ENCODE data around the gene PARVB. TPM values are rescaled to one million over a fixed set of nuclear protein-coding genes. Genes with fewer than 3 reads are reported as not detected.

Gene PARVB
- total RNA-seq, 1 donor from 2014 or later = 94.6 TPM

GRCh38 chr22:43980996-43981395 lies 43.1 kb upstream of the PARVB start:
- Histone ChIP-seq H3K27me3 (ENCODE audit: control insufficient read depth, insufficient read depth, low read length) (no peaks in the 10 kb centered on the region), H3K4me3 (ENCODE audit: low read depth, low read length) (no peak overlapping the region), H3K36me3 (ENCODE audit: control insufficient read depth, insufficient read depth, low read length) (peaks cover 3% of the 10 kb centered on the region)
- DNase-seq (ENCODE audit: low read depth) = no peak
- no peak for TF ChIP-seq CTCF (IDR thresholded peaks at IDR 0.05; ENCODE audit: insufficient read depth, low read length, poor library complexity, severe bottlenecking)

- peaks cover 4% of the 10 kb centered on the region for H3K36me3 ChIP-seq (ENCODE audit: control insufficient read depth, insufficient read depth, low read length)
Measured at GRCh38 chr22:43983808-43984207, 40.3 kb upstream of the PARVB start.

GRCh38 chr22:43985532-43985931 lies 38.6 kb upstream of the PARVB start:
- no peak for TF ChIP-seq CTCF (IDR thresholded peaks at IDR 0.05; ENCODE audit: insufficient read depth, low read length, poor library complexity, severe bottlenecking)
- Histone ChIP-seq H3K36me3 (ENCODE audit: control insufficient read depth, insufficient read depth, low read length) (peaks cover 3% of the 10 kb centered on the region), H3K27me3 (ENCODE audit: control insufficient read depth, insufficient read depth, low read length) (no peaks in the 10 kb centered on the region), H3K4me3 (ENCODE audit: low read depth, low read length) (no peak overlapping the region)
- DNase-seq (ENCODE audit: low read depth) = no peak

More at GRCh38 chr22:43983808-43984207, 40.3 kb upstream of the PARVB start:
- TF ChIP-seq CTCF (IDR thresholded peaks at IDR 0.05; ENCODE audit: insufficient read depth, low read length, poor library complexity, severe bottlenecking) = no peak
- no peak for DNase-seq (ENCODE audit: low read depth)
- H3K4me3 ChIP-seq (ENCODE audit: low read depth, low read length) = no peak overlapping the region
- H3K27me3 ChIP-seq (ENCODE audit: control insufficient read depth, insufficient read depth, low read length) = no peaks in the 10 kb centered on the region

GRCh38 chr22:43988116-43988820 lies 35.8 kb upstream of the PARVB start:
- Histone ChIP-seq H3K4me3 (ENCODE audit: low read depth, low read length) (no peak overlapping the region), H3K36me3 (ENCODE audit: control insufficient read depth, insufficient read depth, low read length) (peaks cover 3% of the 10 kb centered on the region), H3K27me3 (ENCODE audit: control insufficient read depth, insufficient read depth, low read length) (no peaks in the 10 kb centered on the region)
- TF ChIP-seq CTCF (IDR thresholded peaks at IDR 0.05; ENCODE audit: insufficient read depth, low read length, poor library complexity, severe bottlenecking) = no peak
- no peak for DNase-seq (ENCODE audit: low read depth)

GRCh38 chr22:43988960-43989359 lies 35.1 kb upstream of the PARVB start:
- Histone ChIP-seq H3K36me3 (ENCODE audit: control insufficient read depth, insufficient read depth, low read length) (peaks cover 3% of the 10 kb centered on the region), H3K27me3 (ENCODE audit: control insufficient read depth, insufficient read depth, low read length) (no peaks in the 10 kb centered on the region), H3K4me3 (ENCODE audit: low read depth, low read length) (no peak overlapping the region)
- TF ChIP-seq CTCF (IDR thresholded peaks at IDR 0.05; ENCODE audit: insufficient read depth, low read length, poor library complexity, severe bottlenecking) = no peak
- DNase-seq (ENCODE audit: low read depth) = no peak

- no peak for DNase-seq (ENCODE audit: low read depth)
- H3K4me3 ChIP-seq (ENCODE audit: low read depth, low read length) = no peak overlapping the region
- TF ChIP-seq CTCF (IDR thresholded peaks at IDR 0.05; ENCODE audit: insufficient read depth, low read length, poor library complexity, severe bottlenecking) = no peak
- no peaks in the 10 kb centered on the region for H3K27me3 ChIP-seq (ENCODE audit: control insufficient read depth, insufficient read depth, low read length)
- H3K36me3 ChIP-seq (ENCODE audit: control insufficient read depth, insufficient read depth, low read length) = peaks cover 5% of the 10 kb centered on the region
Measured at GRCh38 chr22:43990044-43990443, 34.1 kb upstream of the PARVB start.
